Upper lobe of right lung (tissue), 1 donor: Measurements from ENCODE around the gene HOXB5. TPM values are rescaled to one million over a fixed set of nuclear protein-coding genes. Genes with fewer than 3 reads are reported as not detected.

Experiments used
- ATAC-seq: fragments of 200-7000 bp; cut with Tn5 transposase; one replicate; pipeline ENCODE4 v1.9.1; 2020; ENCODE audit warnings: mild to moderate bottlenecking, moderate library complexity
- DNase-seq: peaks from one replicate; pipeline ENCODE4 v3.0.0-alpha.2; 2020
- H3K27ac ChIP-seq: fragments of 200-600 bp; one replicate; pipeline ENCODE4 v1.8.0; 2022
- H3K27me3 ChIP-seq: fragments of 200-600 bp; one replicate; pipeline ENCODE4 v1.8.0; 2022; ENCODE audit warnings: mild to moderate bottlenecking
- H3K36me3 ChIP-seq: fragments of 200-600 bp; one replicate; pipeline ENCODE4 v1.8.0; 2022
- H3K4me1 ChIP-seq: fragments of 200-600 bp; one replicate; pipeline ENCODE4 v1.8.0; 2022
- H3K4me3 ChIP-seq: fragments of 200-600 bp; one replicate; pipeline ENCODE4 v1.8.0; 2022; ENCODE audit warnings: mild to moderate bottlenecking
- H3K9me3 ChIP-seq: fragments of 200-600 bp; one replicate; pipeline ENCODE4 v1.8.0; 2022
- CTCF ChIP-seq: fragments of 200-600 bp; IDR thresholded peaks from one replicate; pipeline ENCODE4 v1.8.0; 2022; ENCODE audit warnings: antibody characterized with exemption
- intact Hi-C: fragments of 100-400 bp; cut with DNase I; formaldehyde crosslinking; loops from one replicate; pipeline ENCODE4 v1.11.0; 2022
- total RNA-seq: library from RNA; stranded (reverse); fragmentation: NEBNext Ultra II Directional; extraction: Animal tissue kit (Norgen Biotek cat#: 25700); gene quantifications from one replicate; pipeline ENCODE4 v1.2.1, GENCODE V29; 2021
- donor health status: DM: no; HTN: yes; CAD: no; lungs with severe emphysema.

HOXB5 gene
- total RNA-seq, 1 donor from 2014 or later: 4.4 TPM

GRCh38 chr17:48554412-48555257 lies 38.9 kb downstream of the HOXB5 start:
- DNase-seq: peak; percentile 56
- Histone ChIP-seq H3K4me1 (peaks cover 8% of the 10 kb centered on the region), H3K27ac (peak overlapping the region; percentile 55), H3K36me3 (no peaks in the 10 kb centered on the region), H3K4me3 (peak overlapping the region; percentile 46), H3K9me3 (no peaks in the 10 kb centered on the region), H3K27me3 (peaks cover 30% of the 10 kb centered on the region)
- TF ChIP-seq CTCF: no peak
- intact Hi-C loops: no loop called here
- no peak for ATAC-seq

- intact Hi-C loops: no loop called here
- peak overlapping the region; percentile 55 for H3K27ac ChIP-seq
- no peak for ATAC-seq
- DNase-seq: no peak
- H3K9me3 ChIP-seq: no peaks in the 10 kb centered on the region
- H3K4me1 ChIP-seq: peaks cover 8% of the 10 kb centered on the region
- no peak for TF ChIP-seq CTCF
- peaks cover 29% of the 10 kb centered on the region for H3K27me3 ChIP-seq
- peak overlapping the region; percentile 46 for H3K4me3 ChIP-seq
- no peaks in the 10 kb centered on the region for H3K36me3 ChIP-seq
These were observed 39.8 kb downstream of the HOXB5 start for GRCh38 chr17:48553826-48554225.

GRCh38 chr17:48553190-48553547 lies 40.4 kb downstream of the HOXB5 start:
- H3K9me3 ChIP-seq: no peaks in the 10 kb centered on the region
- no peak for DNase-seq
- intact Hi-C loops: no loop called here
- no peaks in the 10 kb centered on the region for H3K36me3 ChIP-seq
- peaks cover 29% of the 10 kb centered on the region for H3K27me3 ChIP-seq
- H3K27ac ChIP-seq: peak overlapping the region; percentile 55
- TF ChIP-seq CTCF: no peak
- peaks cover 8% of the 10 kb centered on the region for H3K4me1 ChIP-seq
- ATAC-seq: no peak
- peak overlapping the region; percentile 46 for H3K4me3 ChIP-seq

GRCh38 chr17:48552466-48553189 lies 41.0 kb downstream of the HOXB5 start:
- Histone ChIP-seq H3K4me1 (peaks cover 8% of the 10 kb centered on the region), H3K27ac (peak overlapping the region; percentile 55), H3K36me3 (no peaks in the 10 kb centered on the region), H3K4me3 (peak overlapping the region; percentile 46), H3K27me3 (peaks cover 30% of the 10 kb centered on the region), H3K9me3 (no peaks in the 10 kb centered on the region)
- DNase-seq (no peak), ATAC-seq (peak; percentile 50)
- intact Hi-C loops: no loop called here
- no peak for TF ChIP-seq CTCF

- Histone ChIP-seq H3K4me1 (peaks cover 8% of the 10 kb centered on the region), H3K36me3 (no peaks in the 10 kb centered on the region), H3K9me3 (no peaks in the 10 kb centered on the region), H3K27me3 (peaks cover 38% of the 10 kb centered on the region), H3K4me3 (peak overlapping the region; percentile 46), H3K27ac (peak overlapping the region; percentile 55)
- ATAC-seq (no peak), DNase-seq (peak; percentile 61)
- intact Hi-C loops: no loop called here
- TF ChIP-seq CTCF: no peak
These were observed 41.7 kb downstream of the HOXB5 start for GRCh38 chr17:48551596-48552465.
